Measurements from ENCODE around the gene NPAS3. TPM values are rescaled to one million over a fixed set of nuclear protein-coding genes. Genes with fewer than 3 reads are reported as not detected.

NPAS3 gene
- total RNA-seq, 1 donor from 2014 or later: 5.2 TPM

DNA sequence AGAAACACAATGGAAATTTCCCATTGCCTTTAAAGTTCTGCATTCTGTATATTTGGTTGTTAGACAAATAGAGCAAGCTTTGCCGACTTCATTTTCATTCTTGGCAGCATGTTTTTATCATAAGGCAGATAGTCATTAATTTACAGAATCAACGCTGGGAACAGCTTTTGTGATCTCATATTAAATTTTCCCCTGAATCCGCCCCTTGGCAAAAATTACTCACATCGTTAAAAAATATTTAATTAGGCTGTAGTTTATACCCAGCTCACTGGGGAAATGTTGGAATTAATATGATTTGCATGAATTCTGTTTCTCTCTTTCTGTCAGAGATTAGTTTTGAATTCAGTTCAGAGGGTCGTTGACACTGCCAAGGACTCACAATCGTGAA lies 714.6 kb downstream of the NPAS3 start:
- Mint-ChIP-seq H3K9me3 (no peaks in the 10 kb centered on the region), H3K36me3 (no peaks in the 10 kb centered on the region), H3K4me1 (no peaks in the 10 kb centered on the region), H3K4me3 (no peak overlapping the region), H3K27me3 (ENCODE audit: low read depth) (peaks cover 30% of the 10 kb centered on the region), H3K27ac (no peak overlapping the region)
- DNase-seq (ENCODE audit: low spot score in 2 of 2, unreplicated experiment in 2 of 2): no peak
- TF ChIP-seq, protein P1, sequence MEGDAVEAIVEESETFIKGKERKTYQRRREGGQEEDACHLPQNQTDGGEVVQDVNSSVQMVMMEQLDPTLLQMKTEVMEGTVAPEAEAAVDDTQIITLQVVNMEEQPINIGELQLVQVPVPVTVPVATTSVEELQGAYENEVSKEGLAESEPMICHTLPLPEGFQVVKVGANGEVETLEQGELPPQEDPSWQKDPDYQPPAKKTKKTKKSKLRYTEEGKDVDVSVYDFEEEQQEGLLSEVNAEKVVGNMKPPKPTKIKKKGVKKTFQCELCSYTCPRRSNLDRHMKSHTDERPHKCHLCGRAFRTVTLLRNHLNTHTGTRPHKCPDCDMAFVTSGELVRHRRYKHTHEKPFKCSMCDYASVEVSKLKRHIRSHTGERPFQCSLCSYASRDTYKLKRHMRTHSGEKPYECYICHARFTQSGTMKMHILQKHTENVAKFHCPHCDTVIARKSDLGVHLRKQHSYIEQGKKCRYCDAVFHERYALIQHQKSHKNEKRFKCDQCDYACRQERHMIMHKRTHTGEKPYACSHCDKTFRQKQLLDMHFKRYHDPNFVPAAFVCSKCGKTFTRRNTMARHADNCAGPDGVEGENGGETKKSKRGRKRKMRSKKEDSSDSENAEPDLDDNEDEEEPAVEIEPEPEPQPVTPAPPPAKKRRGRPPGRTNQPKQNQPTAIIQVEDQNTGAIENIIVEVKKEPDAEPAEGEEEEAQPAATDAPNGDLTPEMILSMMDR (IDR thresholded peaks at IDR 0.05; ENCODE audit: unreplicated experiment): no peak

DNA sequence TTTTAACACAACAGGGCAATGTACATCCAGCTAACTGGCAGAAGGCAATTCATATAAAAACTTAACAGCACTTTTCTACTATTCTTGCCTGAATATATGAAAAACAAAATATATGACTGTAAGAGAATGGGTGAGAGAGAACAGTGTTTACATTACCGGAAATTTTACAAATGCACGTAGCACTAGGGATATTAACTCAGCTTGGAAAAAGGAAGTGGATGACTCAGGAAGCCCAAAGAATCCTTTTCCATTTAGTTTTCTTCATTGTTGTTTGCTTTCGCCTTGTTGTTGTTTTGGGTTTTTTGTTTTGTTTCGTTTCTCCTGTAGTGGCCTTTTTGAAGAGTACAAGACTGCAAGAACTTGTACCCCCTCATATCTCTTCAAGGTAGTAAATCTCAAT lies 716.7 kb downstream of the NPAS3 start:
- Mint-ChIP-seq H3K4me1 (no peaks in the 10 kb centered on the region), H3K4me3 (no peak overlapping the region), H3K27me3 (ENCODE audit: low read depth) (peaks cover 27% of the 10 kb centered on the region), H3K9me3 (no peaks in the 10 kb centered on the region), H3K27ac (no peak overlapping the region), H3K36me3 (no peaks in the 10 kb centered on the region)
- DNase-seq (ENCODE audit: low spot score in 2 of 2, unreplicated experiment in 2 of 2): no peak
- TF ChIP-seq, protein P1 (IDR thresholded peaks at IDR 0.05; ENCODE audit: unreplicated experiment): no peak

DNA sequence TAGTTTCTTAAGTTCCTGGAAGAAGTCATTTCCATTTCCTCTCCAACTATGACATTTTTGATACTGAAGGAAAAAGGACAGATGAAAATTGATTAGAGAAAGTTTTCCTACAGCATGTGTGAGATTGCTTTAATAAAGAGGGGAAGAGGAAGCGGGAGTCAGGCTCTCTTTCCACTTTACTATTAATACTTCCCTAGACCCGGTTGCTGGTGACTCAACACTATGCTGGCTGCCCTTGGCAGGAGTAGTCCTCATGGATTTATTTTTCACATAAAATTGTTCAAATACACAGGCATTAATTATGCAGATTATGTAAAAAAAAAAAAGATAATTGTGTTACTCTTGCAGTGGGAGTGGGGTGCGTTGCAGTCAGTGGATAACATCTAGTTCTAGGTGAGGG lies 718.8 kb downstream of the NPAS3 start:
- Mint-ChIP-seq H3K27ac (no peak overlapping the region), H3K4me3 (no peak overlapping the region), H3K36me3 (no peaks in the 10 kb centered on the region), H3K4me1 (no peaks in the 10 kb centered on the region), H3K9me3 (peaks cover 5% of the 10 kb centered on the region), H3K27me3 (ENCODE audit: low read depth) (peaks cover 24% of the 10 kb centered on the region)
- DNase-seq (ENCODE audit: low spot score in 2 of 2, unreplicated experiment in 2 of 2): no peak
- TF ChIP-seq, protein P1 (IDR thresholded peaks at IDR 0.05; ENCODE audit: unreplicated experiment): no peak

DNA sequence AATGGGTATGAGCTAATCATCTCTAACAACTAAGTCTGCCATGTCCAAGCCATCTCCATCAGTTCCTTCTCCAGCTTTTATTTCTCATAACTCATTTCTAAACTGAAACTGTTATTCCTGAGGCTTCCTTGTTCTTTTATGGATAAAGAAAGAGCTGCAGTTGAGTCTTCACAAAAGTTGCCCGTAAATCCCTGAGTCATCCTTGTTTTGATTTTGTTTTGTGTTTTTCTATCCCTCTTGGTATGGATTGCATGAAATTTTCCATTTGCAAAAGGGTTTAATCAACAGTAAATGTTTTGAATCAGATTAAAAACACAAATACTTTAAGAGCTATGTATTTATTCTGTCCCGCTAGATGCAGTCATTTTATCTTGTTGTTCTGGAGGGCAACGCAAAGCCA lies 721.6 kb downstream of the NPAS3 start:
- Mint-ChIP-seq H3K4me3 (no peak overlapping the region), H3K27me3 (ENCODE audit: low read depth) (peaks cover 24% of the 10 kb centered on the region), H3K36me3 (peaks cover 6% of the 10 kb centered on the region), H3K27ac (no peak overlapping the region), H3K4me1 (no peaks in the 10 kb centered on the region), H3K9me3 (peaks cover 21% of the 10 kb centered on the region)
- TF ChIP-seq, protein P1 (IDR thresholded peaks at IDR 0.05; ENCODE audit: unreplicated experiment): no peak
- no peak for DNase-seq (ENCODE audit: low spot score in 2 of 2, unreplicated experiment in 2 of 2)

DNA sequence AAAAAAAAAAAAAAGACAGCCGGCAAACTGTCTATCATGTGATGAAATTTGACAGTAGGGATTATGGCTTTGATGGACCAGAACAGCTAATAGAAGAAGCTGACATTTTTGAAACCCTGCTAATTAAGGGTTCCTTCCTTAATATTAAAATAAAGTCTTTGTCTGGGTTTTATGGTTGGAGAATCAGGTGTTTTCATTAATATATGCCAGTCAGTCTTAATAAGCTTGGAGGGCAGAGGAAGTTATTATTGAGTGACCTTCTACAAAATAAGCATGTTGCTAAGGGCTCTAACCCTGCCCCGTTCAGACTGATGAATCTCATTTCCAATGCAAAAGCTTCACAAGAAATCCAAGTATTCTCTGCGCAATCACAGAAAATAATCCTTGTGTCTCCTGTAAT lies 722.4 kb downstream of the NPAS3 start:
- TF ChIP-seq, protein P1 (IDR thresholded peaks at IDR 0.05; ENCODE audit: unreplicated experiment): no peak
- H3K4me1 Mint-ChIP-seq: no peaks in the 10 kb centered on the region

DNA sequence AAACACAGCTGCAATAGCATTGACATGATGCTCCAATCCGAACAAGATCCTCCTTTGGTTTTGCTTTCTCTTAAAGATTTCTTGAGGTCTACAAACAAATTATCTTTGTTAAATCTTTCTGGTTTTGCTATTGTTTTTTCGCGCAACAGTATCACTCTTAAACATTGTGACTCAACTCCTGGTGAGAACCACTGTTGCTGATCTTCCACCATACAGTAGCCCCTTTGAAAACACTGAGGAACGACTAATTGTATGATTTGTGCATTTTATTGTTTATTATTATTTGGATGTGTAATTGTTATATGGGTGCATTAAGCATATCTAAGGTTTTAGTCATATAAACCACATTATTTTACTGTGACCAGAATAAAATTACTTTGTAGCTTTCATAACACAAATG lies 729.4 kb downstream of the NPAS3 start:
- Mint-ChIP-seq H3K27me3 (ENCODE audit: low read depth) (no peaks in the 10 kb centered on the region), H3K27ac (no peak overlapping the region), H3K9me3 (peaks cover 13% of the 10 kb centered on the region), H3K4me1 (no peaks in the 10 kb centered on the region), H3K36me3 (peaks cover 6% of the 10 kb centered on the region), H3K4me3 (no peak overlapping the region)
- DNase-seq (ENCODE audit: low spot score in 2 of 2, unreplicated experiment in 2 of 2): no peak
- TF ChIP-seq, protein P1 (IDR thresholded peaks at IDR 0.05; ENCODE audit: unreplicated experiment): no peak

More for the DNA sequence above, 722.4 kb downstream of the NPAS3 start:
- Mint-ChIP-seq H3K27ac (no peak overlapping the region), H3K4me3 (no peak overlapping the region), H3K36me3 (peaks cover 6% of the 10 kb centered on the region), H3K27me3 (ENCODE audit: low read depth) (peaks cover 20% of the 10 kb centered on the region), H3K9me3 (peaks cover 21% of the 10 kb centered on the region)
- DNase-seq (ENCODE audit: low spot score in 2 of 2, unreplicated experiment in 2 of 2): no peak

All from mesothelial cell of epicardium (in vitro differentiated cells).